CD4-positive, alpha-beta T cell treated with Interleukin-1 beta for 1 hour (primary cell): ENCODE data around the gene PGBD5.

Experiments
- DNase-seq, 2 donors: peaks; one replicate each; pipeline ENCODE4 v3.0.0-alpha.2; 2020 to 2022

Gene PGBD5

DNA sequence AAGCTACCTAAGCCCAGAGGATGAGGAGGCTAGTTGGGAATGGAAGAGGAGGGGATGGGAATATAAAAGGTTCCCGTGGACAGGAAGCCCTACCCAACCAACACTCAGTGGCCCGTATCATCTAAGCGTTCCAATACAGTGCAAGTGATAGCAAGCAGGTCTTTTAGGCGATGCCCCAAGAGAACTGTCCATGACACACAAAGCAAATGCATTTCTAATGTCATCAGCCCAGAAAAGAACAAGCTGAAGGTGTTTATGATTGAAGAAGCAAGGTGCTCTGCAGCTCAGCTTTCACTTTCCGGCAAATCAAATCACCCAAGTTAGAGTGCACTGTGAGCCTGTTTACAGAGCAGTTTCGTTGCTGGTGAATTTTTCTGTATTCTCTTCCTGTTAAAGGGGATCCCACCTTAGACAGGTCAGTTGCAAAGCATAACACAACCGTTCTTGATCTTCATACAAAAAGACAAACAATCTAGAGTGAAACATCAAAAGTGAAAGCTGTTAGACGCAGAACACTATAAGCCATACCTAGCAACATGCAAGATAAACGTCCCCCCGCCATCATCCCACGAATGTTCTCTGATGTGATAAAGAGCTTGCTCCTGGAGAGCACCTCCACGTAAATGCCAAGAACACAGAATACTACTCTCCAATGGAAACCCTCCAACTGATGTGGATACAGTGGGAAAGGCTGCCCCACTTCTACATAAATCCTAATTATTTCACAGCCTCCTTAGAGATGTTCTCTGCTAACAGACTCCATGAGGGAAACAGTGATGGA, 54.0 kb downstream of the PGBD5 start:
- no peak for DNase-seq

DNA sequence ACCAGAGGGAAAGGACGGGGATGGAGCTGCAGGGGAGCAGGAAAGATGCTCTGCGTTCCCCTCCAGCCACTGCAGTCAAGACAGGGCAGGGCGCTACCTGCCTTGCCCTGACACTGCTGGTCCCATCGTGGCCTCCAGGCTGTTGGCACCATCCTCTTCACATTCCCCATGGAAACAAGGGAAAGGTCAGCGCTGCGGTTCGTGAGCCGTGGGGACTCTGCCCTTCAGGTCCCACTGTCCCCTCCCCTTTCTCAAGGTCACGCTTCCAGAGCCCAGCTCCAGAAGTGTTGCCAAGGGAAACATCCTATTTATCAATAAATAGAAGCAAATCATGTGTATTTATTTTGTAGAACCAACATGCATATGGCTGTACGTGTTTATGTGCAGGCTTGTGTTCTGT, 56.0 kb downstream of the PGBD5 start:
- no peak for DNase-seq

DNA sequence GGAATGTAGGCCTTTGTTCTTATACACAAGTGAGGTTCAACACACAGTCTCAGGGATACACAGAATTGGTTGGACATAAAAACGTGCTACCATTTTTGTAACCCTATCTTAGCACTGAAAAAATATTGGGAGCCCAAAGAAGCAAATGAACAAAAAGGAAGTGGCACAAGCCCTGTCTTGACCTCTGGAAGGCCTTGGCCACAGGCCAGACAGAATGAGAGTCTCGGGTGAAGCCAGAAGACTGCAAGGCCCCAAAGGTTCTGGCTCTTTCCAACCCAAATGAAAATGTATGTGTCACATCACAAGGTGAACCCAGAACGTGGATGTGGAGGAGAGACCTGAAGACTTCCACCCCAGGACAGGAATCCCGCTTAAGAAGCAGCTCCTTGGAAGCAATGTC, 57.3 kb downstream of the PGBD5 start:
- DNase-seq: no peak

DNA sequence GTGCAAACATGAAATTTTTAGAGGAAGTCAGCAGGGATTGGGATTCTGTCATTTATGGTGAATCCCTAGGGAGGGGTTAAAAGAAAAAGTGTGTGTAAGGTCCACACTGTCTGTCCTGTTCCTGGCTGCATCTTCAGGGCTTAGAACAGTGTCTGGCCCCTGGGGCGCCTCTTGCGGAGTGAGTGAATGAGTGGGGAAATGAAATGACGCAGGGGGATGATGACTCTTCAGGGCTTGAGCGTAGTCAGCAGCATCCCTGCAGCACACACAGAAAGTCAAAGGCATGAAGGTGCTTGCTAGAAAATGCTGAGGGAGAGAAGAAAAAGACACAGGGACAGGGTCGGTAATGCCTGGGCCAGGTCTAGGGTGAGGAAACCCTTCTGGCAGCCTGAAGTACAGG, 57.8 kb downstream of the PGBD5 start:
- no peak for DNase-seq

DNA sequence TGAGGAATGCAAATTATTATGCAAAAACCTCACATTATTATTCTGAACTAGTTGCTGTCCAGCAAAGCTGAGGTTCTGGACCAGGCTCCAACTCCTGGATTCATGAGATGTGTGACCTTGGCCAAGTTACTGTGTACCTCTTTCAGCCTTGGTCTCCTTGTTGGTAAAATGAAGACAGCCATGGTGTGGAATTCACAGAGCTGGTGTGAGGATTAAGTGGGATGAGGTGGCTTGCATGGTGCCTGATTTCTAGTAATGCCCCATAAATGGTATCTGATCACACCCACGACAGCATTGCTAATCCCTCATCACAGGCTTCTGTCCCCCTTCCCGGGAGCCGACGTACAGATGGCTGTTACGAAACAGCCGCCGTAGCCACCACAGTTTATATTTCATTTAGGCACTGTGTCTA, 59.6 kb downstream of the PGBD5 start:
- no peak for DNase-seq

DNA sequence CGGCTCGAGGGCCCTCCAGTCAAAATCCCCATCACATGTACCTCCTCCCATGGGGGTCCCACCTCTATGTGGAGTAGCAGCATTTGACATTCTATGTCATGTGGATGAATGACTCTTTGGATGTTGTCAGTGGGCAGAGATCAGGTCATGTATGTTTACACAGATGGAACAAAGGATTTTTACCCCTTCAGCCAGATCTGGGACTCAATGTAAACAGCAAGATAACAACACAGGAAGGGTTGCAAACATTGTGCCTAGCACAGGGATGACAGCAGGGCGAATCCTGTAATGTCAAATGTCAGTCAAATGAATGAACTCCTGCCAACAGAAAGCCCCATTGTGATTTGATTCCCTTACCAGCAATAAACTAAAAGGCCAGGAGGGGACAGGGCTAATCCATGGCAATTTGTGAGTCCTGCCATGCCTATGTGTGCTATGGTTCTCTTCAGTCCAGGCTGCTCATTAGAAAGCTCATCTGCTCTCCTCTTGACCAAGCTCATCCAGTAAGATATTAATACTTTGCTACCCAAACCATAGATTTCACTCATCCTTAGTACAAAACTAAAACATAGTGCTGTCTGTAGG, 60.3 kb downstream of the PGBD5 start:
- no peak for DNase-seq

DNA sequence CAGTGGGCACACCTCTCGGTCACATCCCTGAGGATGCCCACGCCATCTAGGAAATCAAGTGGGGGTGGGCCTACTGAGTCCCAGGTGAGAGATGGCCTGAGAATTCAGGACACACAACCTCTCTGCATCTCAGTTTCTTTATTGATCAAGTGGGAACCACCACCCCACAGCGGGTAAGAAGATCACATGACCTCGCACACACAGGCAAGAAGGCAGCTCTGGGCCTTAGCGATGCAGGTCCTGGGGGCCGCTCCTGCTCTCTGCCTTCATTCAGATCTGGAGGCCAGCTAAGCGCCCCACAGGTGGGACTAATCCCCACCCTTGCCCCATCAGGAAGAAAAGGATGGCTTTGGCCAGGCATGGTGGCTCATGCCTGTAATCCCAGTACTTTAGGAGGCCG, 63.2 kb downstream of the PGBD5 start:
- DNase-seq: no peak

DNA sequence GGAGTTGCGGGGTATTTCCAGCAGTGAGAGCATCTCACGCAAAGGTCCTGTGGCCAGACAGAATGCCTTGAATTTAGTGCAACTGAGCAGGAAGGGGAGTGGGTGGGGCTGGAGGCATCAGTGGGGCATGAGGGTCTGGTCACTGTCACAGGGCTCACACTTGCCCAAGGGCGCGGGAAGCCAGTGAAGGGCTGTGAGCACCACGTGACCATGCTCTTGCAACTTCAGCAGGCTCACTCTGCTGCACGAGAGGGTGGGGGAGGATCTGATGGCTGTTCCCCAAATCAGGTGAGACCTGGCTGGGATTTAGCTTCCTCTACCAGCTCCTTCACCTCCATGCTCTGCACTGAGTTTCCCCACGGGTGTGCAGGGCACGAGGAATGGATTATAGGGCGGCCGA, 64.2 kb downstream of the PGBD5 start:
- no peak for DNase-seq

DNA sequence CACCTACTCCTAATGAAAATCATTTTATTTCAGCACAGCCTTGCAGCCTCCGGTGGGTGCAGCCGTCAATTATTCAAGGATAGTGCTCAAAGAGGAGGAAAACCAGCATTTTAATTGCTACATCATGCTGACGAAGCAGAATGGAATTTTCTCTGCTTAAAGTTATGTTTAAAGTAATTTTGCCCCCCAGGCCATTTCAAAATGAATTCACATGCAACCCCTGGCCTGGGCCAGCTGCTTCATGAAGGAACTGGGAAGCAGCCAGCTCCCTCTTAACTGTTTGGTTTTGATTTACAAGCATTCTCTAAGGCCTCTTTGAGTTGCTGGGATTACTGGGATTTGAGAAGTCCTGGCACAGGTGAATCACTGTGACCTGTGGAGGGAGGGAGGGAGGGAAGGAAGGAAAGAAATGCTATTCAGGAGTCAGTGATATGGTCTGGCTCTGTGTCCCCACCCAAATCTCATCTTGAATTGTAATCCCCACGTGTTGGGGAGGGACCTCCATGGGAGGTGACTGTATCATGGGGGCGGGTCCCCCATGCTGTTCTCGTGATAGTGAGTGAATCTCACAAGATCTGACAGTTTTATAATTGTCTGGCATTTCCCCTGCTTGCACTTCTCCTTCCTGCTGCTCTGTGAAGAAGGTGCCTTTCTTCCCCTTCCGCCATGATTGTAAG, 66.0 kb downstream of the PGBD5 start:
- no peak for DNase-seq

DNA sequence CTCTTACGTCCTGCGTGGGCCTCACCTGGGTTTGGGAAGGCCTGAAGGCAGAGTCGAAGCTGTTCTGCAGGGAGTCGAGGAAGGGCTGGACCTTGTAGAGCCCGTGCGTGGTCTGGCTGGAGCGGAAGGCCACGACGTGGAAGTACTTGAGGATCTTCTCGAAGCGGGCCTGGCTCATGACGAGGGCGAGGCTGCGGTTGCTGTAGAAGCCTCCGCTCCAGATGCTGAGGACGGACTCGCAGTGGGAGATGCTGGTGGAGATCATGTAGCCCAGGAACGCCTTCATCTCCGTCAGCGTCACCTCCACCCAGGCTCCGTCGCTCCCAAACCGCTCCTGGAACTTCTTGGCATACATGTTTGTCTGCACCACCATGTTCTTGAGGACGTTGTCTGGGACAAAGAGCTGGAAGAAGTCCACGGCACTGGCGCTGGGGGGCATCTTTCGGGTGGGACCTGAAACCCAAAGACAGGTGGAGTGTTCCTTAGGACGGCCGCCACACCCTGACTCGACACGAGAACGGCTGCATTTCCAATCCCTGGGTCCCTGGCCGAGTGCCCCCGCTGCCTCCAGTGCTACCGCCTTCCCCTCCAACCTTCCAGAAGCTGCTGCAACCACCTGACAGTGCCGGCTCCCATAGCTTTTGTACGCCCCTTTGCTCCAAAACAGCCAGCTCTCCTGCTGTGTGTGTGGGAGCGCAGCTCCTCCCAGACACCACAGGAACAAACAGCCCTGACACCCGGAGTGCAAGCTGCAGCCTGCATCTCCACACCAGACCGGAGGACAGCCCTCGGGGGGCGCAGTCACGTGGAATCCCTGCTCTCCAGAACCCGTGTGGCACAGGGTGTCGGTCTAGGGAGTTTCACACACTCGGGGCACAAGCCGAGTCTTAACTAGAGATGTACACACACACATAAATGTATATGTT, 69.0 kb downstream of the PGBD5 start:
- DNase-seq: no peak

DNA sequence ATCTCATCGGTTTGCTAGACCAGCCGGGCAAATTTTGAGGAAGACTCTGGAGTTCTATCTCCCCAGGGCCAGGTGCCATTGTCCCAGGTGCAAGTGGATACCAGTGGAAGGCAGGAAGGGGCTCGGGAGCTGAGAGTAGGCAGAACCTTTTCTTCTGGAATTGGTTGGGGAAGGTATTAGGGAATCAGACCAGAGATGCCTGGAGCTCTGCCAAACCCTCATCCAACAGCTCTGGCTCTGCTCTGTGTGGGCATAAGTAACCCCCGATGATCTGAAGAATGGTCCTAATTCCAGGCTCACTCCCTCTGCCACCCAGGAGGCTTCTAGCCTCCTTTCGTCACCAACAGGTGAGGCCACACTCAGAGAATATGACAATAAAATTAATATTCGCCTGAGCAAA, 69.9 kb downstream of the PGBD5 start:
- no peak for DNase-seq

DNA sequence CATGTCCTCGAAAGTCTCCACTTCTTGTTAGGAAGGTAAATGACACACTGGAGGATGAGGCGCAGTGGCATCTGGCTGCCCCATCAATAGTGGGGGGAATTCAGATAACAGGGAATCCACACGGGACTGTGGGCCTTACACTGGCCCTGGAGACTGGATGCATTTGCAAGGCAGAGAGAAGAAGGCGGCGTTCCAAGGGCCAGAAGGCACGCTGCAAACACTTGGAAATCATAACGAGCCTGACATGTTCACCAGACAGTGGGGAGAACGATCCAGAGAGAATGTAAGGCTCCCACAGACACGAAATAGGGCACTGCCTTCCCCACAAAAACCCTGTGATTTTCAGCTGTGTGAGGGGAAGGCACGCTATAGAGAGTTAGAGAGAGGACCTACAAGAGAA, 70.5 kb downstream of the PGBD5 start:
- DNase-seq: no peak

DNA sequence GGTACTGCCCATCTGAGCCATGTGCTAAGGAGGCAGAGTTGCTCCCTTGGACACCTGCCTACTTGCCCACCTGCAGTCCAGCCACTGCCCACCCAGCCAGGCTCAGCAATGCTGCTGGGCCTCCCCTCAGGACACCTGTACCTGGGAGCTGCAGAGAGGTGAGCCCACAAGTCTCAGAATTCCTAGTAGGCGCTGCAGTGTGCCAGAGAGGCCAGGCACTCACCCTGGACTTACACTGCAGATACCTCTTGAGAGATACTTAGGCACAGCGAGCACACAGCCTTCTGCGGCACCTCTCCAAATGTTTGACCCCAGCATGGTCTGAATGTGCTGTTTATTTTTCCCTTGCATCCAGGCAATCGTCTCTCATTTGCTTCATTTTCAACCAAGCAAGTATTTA, 71.0 kb downstream of the PGBD5 start:
- DNase-seq: no peak

DNA sequence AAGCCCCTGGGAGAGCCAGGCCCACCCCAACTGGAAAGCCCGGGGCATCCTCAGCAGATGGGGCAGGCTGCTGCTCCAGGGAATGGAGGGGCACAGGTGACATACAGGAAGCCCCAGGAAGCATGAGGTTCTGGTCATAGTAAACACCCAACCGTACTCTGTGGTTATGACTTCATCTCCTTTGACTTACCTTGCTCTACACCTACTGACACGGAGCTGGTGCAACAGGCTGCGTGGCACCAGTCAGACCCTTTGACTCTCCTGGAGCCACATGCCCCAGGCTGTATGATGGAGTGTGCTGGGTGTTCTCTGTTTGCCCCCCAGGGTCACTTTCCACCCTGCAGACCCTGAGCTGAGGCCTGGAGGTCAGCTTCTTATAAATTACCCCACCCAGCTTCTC, 72.1 kb downstream of the PGBD5 start:
- no peak for DNase-seq

DNA sequence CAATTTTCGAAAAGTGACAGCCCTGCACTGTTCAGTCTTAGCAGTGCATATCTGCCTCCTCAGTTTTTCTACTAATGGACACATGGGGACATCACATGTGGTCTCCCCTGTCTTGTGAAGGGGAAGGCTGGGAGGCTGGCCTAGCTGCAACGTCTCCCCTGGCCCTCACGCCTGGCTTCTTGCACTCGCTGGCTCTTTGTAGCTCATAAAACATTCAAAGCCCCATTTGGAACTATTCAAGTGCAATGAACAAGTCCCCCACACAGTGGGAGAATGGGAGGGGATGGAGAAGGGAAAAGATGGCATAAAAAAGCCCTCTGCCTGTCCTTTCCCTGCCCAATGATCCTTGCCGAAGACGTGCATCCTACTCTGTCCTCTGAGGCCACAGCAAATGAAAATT, 73.6 kb downstream of the PGBD5 start:
- DNase-seq: no peak

DNA sequence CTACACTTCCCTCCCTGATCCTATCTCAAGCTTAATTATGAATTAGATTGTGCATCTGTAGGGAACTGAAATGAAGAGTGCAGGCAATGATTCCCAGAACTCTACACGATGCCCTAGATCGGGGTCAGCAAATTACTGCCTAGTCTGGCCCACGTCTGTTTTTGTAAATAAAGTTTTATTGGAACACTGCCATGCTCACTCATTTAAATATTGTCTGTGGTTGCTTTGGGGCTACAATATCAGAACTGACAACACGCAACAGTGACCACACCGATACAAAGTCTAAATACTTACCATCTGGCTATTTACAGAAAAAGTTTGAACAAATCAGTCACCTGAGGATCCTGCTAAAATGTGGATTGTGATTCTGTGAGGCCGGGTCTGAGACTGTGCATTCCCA, 74.1 kb downstream of the PGBD5 start:
- DNase-seq: no peak

DNA sequence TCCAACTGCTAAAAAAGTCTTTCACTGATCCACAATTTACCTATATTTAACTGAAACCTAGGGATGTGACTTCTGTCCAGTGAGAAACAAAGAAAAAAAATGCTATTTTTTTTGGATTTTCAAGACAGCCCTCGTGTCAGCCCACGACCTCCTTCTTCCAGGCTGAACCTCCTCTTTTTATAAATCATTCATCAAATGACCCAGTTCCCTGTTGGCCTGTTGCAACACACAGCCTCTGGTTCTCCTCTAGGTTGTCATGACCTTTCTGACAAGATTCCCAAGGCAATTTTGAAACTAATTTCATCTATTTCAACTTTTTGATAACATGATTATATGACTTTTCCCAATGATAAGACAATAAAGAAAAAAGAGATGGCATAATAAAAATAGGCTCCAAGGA, 74.6 kb downstream of the PGBD5 start:
- no peak for DNase-seq

DNA sequence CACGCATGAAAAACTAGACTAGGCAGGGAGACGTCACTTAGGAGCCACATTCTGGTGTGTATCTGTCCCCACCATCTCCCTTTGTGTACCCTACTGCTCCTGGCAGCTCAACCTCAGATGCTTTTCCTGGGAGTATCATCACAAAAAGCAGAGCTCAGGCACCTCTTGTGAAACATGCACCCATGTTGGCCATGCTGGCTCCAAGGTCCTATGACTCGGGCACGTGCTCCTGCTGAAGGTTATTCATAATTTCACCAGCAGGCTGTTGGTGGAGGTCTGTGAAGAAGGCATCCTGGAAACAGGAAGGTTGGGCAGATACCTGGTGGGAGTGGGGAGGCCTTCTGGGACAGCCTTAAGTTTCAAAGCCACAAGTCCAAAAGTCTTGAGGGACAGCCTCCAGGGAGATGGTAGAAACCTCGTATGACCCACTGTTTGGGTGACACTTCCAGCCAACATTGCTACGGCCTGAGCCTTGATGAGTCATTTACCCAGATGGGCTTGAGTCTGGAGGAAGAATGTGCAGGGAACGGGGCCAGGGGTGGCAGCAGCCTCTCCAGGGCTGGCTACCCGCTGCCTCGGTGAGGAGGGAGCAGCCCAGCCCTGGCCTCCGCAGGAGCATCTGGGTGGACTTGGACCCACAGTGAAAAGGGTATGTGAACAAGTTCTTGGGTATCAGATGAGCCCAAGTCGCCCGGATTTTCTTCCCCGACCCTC, 75.8 kb downstream of the PGBD5 start:
- no peak for DNase-seq

DNA sequence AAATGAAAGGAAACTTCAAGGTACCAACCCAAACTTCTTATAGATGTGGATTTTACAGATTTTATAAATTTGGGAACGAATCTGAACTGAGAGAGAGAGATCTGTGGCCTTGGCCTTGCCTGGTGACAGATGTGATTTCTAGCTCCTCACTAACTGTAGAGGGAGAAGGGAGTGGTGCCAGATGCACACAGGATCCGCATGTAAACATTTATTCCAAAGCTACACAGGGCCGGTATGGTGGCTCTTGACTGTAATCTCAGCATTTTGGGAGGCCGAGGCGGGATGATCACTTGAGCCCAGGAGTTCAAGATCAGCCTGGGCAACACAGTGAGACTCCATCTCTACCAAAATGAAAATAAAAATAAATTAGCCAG, 77.1 kb downstream of the PGBD5 start:
- DNase-seq: no peak

DNA sequence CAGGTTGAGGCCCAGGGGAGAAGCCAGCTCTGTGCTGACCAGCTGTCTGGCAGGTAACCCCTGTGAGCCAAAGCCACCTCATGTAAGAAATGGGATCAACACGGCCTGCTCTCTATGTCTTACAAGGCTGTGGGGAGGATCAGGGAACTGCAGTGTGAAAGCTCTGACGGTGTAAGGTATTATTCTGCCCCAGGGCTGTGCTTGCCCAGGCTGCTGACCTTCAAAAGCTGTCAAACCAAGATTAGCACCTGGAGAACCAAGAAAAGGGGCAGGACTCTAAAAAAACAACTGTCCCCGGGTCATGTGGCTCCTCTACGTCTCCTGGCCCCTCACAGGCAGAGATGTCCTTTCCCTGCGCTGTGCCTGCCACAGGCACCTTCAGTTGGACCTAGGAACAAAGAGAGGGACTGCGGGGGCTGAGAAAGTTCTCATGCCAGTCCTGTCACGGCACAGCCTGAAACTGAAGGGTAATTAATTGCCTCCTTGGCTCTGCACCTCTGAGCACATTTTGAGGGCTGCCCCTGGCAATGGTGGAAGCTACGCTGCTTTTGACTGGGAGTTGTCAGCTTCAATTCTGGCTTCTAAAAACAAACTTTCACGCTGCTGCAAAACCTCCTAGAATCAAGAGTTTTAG, 77.6 kb downstream of the PGBD5 start:
- no peak for DNase-seq

DNA sequence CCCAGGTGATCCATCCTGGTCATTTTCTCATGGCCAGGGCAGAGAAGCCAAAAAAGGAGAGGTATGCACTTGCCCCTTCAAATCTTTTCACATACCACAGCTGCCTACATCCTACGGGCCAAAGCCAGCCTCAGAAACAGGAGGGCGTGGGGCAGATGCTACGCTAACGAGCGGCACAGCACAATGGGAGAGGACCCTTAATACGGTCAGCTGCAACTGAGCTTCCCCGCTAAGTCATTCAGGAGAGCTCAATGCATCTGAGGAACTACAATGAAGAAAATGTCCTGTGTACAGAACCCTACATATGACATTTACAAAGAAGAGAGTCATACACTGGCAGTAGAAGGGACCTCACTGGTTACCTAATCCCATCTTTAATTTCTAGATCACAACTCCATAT, 78.2 kb downstream of the PGBD5 start:
- no peak for DNase-seq
